Measurements from ENCODE around the gene TK1. TPM values are rescaled to one million over a fixed set of nuclear protein-coding genes. Genes with fewer than 3 reads are reported as not detected.
"Not testable (repeated sequence)": the region's sequence is repeated elsewhere in the genome, so short reads cannot be mapped to it uniquely, and the experiment has no call there.

TK1 gene
- total RNA-seq, 2 experiments from 2014 or later = 121 to 136 TPM

DNA sequence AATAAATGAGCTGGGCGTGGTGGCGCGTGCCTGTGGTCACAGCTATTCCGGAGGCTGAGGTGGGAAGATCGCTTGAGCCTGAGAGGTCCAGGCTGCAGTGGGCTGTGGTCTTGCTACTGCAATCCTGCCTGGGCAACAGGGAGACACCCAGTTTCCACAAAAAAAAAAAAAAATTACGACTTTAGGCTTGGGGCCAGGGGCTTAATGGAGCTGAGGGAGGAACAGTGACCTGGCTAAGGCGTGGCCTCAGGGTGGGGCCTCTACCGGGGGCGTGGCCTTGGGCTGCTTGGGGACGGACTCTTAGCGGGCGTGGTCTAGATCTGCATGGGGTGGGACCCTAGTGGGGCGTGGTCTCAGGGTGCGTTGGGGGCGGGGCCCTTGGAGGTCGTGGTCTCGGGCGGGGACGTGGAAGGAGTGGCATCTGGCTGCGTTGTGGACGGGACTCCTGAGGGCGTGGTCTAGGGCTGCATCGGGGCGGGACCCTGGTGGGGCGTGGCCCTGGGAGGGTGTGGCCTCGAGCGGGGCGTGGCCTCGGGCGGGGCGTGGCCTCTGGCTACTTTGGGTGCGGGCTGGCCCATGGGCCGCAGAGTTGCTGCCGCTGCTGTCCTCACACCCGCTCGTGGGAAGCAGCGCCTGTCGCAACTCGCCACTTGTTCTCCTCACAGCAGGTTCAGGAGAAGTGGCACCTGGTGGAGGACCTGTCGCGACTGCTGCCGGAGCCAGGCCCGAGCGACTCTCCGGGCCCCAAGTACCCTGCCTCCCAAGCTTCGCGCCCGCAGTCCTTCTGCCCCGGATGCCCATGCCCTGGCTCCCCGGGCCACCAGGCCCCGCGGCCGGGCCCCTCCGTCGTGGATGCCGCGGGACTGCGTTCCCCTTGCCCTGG lies 46.4 kb downstream of the TK1 start:
- Mint-ChIP-seq H3K4me1 (peaks cover 57% of the 10 kb centered on the region), H3K9me3 (no peaks in the 10 kb centered on the region), H3K36me3 (ENCODE audit: low read depth) (peaks cover 52% of the 10 kb centered on the region)

DNA sequence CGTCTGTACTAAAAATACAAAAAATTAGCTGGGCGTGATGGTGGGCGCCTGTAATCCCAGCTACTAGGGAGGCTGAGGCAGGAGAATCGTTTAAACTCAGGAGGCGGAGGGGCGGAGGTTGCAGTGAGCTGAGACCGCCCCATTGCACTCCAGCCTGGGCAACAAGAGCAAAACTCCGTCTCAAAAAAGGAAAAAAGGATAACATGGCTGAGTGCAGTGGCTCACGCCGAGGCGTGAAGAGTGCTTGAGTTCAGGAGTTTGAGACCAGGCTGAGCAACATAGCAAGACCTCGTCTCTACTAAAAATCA lies 47.0 kb downstream of the TK1 start:
- not testable (repeated sequence) for DNase-seq, H3K27me3 Mint-ChIP-seq, H3K9me3 Mint-ChIP-seq
- Mint-ChIP-seq H3K27ac (peak overlapping the region; percentile 83), H3K4me1 (peaks cover 63% of the 10 kb centered on the region), H3K36me3 (ENCODE audit: low read depth) (peaks cover 58% of the 10 kb centered on the region), H3K4me3 (peak overlapping the region; percentile 41)
- CTCF ChIA-PET = interaction anchor here (1.1 to 15.8 kb wide), 4 partner anchors 9 to 37 kb away, joined by 5 to 118 read pairs (median 47); partner anchors contain the start of gene TMC8
- POLR2A ChIA-PET = interaction anchor here (0.6 to 1.6 kb wide), 5 partner anchors 10 to 47 kb away, joined by 3 to 6 read pairs (median 4); partner anchors contain the start of genes AFMID, TK1 and TMC8

More for the DNA sequence above, 46.4 kb downstream of the TK1 start:
- DNase-seq = peak; percentile 98
- ChIA-PET CTCF (interaction anchor here (0.6 to 15.8 kb wide), 8 partner anchors 10 to 152 kb away, joined by 3 to 118 read pairs (median 4); partner anchors contain the start of gene TMC8), POLR2A (interaction anchor here (0.6 to 1.6 kb wide), 7 partner anchors 10 to 46 kb away, joined by 3 to 8 read pairs (median 4); partner anchors contain the start of genes AFMID, TK1 and TMC8)
- Mint-ChIP-seq H3K27ac (peak overlapping the region; percentile 83), H3K4me3 (peak overlapping the region; percentile 41), H3K27me3 (no peaks in the 10 kb centered on the region)

DNA sequence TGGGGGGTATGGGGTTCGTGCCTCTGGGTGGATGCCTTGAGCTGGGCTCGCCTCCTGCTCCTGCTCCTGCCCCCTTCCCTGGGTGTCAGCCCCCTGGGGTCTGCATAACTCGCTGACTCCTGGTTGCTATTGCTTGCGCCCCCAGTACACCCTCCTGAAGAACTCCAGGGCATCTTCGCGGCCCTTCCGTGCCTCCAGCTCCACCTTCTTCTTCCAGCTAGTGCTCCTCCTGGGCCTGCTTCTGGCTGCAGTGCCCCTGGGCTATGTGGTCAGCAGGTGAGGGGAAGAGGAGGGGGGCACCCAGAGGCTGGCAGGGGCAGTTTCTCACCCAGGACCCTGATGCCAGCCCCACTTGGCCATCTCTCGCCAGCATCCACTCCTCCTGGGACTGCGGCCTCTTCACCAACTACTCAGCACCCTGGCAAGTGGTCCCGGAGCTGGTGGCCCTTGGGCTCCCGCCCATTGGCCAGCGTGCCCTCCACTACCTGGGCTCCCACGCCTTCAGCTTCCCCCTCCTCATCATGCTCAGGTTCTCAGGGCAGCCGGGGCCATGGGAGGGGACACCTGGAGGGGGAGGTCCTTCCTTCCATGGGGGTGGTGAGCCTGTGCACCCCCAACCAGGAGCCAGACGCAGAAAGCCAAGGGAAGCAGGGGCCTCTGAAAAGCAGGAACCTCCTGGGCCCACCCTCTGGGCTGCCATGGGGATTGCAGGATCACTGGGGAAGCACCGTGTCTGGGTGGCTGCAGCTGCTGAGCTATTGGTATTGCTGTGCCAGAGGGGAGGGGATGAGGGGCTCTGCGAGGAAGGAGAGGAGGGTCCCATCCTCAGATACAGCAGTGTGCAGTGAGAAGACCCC lies 48.4 kb downstream of the TK1 start:
- Mint-ChIP-seq H3K4me1 (peaks cover 76% of the 10 kb centered on the region), H3K9me3 (no peaks in the 10 kb centered on the region), H3K27ac (peak overlapping the region; percentile 75), H3K36me3 (ENCODE audit: low read depth) (peaks cover 72% of the 10 kb centered on the region), H3K27me3 (no peaks in the 10 kb centered on the region), H3K4me3 (no peak overlapping the region)
- ChIA-PET CTCF (interaction anchor here (0.5 to 15.8 kb wide), 11 partner anchors 9 to 1467 kb away, joined by 3 to 118 read pairs (median 4); no protein-coding TSS in a partner anchor), POLR2A (interaction anchor here (1.3 to 1.6 kb wide), 2 partner anchors 11 to 13 kb away, joined by 4 read pairs; no protein-coding TSS in a partner anchor)
- DNase-seq = no peak

DNA sequence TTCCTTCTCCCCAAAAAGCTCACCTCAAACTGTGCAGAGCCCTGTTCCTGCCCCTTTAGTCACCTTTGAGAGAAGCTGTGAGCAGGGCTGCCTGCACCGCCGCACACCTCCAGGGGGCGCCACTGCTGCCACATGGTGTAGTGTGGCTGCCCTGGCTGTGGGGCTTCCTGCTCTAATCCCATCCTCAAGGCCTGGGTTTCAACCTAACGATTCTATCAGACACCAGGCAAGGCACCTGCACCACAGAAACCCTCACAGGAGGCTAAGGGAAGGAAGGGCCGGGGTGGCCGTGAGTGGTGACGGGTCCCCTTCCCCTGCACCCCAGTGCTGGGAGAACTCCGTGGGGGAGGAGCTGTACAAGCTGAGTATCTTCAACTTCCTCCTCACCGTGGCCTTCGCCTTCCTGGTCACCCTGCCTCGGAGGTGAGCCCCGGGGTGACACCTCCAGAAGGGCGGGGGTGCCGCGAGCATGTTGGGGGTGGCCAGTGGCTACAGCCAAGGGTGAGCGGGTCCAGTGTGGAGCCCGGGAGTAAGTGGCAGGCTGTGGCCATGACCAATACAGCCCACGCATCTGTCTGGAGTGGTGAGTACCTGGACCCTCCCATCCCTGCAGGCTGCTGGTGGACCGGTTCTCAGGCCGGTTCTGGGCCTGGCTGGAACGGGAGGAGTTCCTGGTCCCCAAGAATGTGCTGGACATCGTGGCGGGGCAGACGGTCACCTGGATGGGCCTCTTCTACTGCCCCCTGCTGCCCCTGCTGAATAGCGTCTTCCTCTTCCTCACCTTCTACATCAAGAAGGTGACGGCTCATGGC lies 49.3 kb downstream of the TK1 start:
- Mint-ChIP-seq H3K36me3 (ENCODE audit: low read depth) (peaks cover 74% of the 10 kb centered on the region), H3K27ac (peak overlapping the region; percentile 81), H3K9me3 (no peaks in the 10 kb centered on the region), H3K4me3 (peak overlapping the region; percentile 44), H3K27me3 (no peaks in the 10 kb centered on the region), H3K4me1 (peaks cover 80% of the 10 kb centered on the region)
- ChIA-PET POLR2A (interaction anchor here (0.6 to 1.6 kb wide), 3 partner anchors 10 to 54 kb away, joined by 3 to 4 read pairs (median 4); no protein-coding TSS in a partner anchor), CTCF (interaction anchor here (0.5 to 15.8 kb wide), 13 partner anchors 10 to 1466 kb away, joined by 3 to 118 read pairs (median 3); no protein-coding TSS in a partner anchor)
- DNase-seq = peak; percentile 61

DNA sequence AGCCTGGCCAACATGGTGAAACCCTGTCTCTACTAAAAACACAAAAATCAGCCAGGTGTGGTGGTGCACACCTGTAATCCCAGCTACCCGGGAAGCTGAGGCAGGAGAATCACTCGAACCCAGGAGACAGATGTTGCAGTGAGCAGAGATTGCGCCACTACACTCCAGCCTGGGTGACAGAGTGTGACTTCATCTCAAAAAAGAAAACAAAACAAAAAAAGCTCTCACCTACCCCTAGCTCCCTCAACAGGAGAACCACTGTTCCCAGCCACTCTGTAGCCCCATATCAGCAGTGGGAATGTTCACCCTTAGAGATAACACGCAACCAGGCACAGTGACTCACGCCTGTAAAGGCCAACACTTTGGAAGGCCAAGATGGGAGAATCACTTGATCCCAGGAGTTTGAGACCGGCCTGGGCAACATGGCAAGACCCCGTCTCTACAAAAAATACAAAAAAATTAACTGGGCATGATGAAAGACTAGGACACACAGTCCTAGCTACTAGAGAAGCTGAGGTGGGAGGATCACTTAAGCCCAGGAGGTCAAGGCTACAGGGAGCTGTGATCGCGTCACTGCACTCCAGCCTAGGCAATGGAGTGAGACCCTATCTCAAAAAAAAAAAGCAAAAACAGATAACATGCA lies 50.9 kb downstream of the TK1 start:
- DNase-seq = no peak
- ChIA-PET POLR2A (interaction anchor here (0.6 to 0.8 kb wide), 2 partner anchors 16 to 20 kb away, joined by 3 to 7 read pairs; no protein-coding TSS in a partner anchor), CTCF (interaction anchor here (1.5 to 15.8 kb wide), 6 partner anchors 13 to 50 kb away, joined by 5 to 118 read pairs (median 11); no protein-coding TSS in a partner anchor)
- Mint-ChIP-seq H3K27ac (peak overlapping the region; percentile 36), H3K27me3 (no peaks in the 10 kb centered on the region), H3K4me1 (peaks cover 71% of the 10 kb centered on the region), H3K9me3 (no peaks in the 10 kb centered on the region), H3K4me3 (peak overlapping the region; percentile 16), H3K36me3 (ENCODE audit: low read depth) (peaks cover 71% of the 10 kb centered on the region)

DNA sequence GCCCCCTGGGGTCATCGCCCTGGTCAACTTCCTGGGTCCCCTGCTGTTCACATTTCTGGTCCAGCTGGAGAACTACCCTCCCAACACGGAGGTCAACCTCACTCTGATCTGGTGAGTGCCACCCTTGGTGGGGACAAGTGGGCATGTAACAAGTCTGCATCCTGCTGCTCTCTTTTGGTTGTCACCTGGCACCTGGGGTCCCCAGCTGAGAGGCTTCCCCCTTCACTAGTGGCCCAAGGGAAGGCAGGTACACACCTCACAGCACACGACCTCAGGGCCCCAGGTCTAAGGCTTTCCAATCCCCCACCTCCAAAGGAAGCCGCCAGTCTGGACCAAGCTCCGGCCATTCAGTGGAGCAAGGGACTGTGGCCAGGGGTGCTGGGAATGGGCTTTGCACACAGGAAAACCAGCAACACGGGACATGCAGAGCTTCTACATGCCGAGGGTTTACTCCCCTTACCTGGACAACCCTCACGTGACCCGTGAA lies 51.9 kb downstream of the TK1 start:
- peaks cover 71% of the 10 kb centered on the region for H3K36me3 Mint-ChIP-seq (ENCODE audit: low read depth)
- H3K27ac Mint-ChIP-seq = no peak overlapping the region
- ChIA-PET POLR2A (no interaction called here), CTCF (interaction anchor here (0.9 to 15.8 kb wide), 12 partner anchors 7 to 122 kb away, joined by 3 to 118 read pairs (median 5); partner anchors contain the start of gene SYNGR2)
- DNase-seq = no peak
- peaks cover 68% of the 10 kb centered on the region for H3K4me1 Mint-ChIP-seq
- H3K9me3 Mint-ChIP-seq = no peaks in the 10 kb centered on the region
- no peak overlapping the region for H3K4me3 Mint-ChIP-seq
- H3K27me3 Mint-ChIP-seq = no peaks in the 10 kb centered on the region

DNA sequence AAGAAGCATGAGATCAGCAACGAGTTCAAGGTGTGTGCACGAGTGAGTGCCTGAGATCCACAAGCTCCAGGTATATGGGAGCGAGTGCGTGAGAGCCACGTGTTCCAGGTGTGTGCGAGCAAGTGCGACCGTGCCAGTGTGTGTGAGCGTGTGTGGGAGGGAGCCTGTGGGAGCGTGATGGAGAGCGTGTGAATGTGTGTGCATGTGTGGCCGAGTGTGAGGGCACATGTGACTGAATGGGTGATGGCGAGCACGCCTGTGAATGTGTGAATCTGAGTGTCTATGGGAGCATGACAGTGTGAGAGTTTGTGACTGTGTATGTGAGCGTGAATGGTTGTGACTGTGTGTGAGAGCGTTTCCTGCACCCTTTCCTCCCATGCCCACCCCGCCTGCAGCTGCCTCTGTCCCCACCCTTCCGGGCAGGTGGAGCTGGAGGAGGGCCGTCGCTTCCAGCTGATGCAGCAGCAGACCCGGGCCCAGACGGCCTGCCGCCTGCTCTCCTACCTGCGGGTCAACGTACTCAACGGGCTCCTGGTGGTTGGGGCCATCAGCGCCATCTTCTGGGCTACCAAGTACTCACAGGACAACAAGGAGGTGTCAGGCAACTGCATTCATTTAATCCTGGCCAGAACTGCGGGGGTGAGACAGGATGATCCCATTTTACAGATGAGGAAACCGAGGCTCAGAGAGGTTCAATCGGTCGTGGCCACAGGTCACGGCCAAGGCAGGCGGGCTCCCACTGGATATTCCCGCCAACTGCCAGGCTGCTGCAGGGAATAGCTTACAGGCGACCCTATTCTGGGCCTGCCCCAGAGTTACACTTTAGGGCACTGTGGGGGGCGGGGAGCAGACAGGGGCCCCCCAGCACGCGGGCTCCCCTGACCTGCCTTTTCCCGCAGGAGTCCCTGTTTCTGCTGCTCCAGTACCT lies 52.6 kb downstream of the TK1 start:
- H3K9me3 Mint-ChIP-seq = no peaks in the 10 kb centered on the region
- peak overlapping the region; percentile 78 for H3K4me3 Mint-ChIP-seq
- peak overlapping the region; percentile 85 for H3K27ac Mint-ChIP-seq
- DNase-seq = peak; percentile 90
- ChIA-PET POLR2A (interaction anchor here (1.2 kb wide), 1 partner anchor 13 kb away, joined by 4 read pairs; no protein-coding TSS in a partner anchor), CTCF (interaction anchor here (0.9 to 15.8 kb wide), 12 partner anchors 8 to 121 kb away, joined by 3 to 118 read pairs (median 5); partner anchors contain the start of gene SYNGR2)
- no peaks in the 10 kb centered on the region for H3K27me3 Mint-ChIP-seq
- H3K4me1 Mint-ChIP-seq = peaks cover 71% of the 10 kb centered on the region
- H3K36me3 Mint-ChIP-seq (ENCODE audit: low read depth) = peaks cover 67% of the 10 kb centered on the region

DNA sequence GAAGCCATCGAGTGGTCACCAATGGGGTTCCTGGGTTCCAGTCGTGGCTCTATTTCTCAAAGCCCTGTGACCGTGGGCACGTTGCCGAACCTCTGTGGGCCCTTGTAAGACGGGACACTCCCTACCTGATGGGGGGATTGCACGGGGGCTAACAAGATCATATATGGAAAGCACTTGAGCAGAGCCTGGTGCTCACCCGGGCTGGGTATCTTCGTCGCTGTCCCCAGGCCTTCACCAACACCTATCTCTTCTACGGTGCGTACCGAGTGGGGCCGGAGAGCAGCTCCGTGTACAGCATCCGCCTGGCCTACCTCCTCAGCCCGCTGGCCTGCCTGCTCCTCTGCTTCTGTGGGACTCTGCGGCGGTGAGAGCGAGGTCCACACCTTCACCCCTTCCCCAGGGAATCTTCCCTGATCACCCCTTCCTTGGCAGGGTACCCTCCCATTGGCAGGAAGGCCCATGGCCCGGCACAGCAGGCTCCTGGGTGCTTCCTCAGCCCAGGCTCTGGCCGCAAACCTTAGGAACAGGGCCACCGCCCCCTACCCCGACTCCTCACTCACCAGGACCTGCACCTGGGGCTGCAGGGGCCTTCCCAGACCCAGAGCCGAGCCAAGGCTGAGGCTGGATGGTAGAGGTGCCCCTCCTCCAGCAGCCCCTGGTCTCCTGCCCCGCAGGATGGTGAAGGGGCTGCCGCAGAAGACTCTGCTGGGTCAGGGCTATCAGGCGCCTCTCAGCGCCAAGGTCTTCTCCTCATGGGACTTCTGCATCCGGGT lies 53.5 kb downstream of the TK1 start:
- POLR2A ChIA-PET = interaction anchor here (1.2 kb wide), 1 partner anchor 12 kb away, joined by 4 read pairs; no protein-coding TSS in a partner anchor
- Mint-ChIP-seq H3K36me3 (ENCODE audit: low read depth) (peaks cover 61% of the 10 kb centered on the region), H3K4me1 (peaks cover 67% of the 10 kb centered on the region), H3K27me3 (no peaks in the 10 kb centered on the region), H3K4me3 (peak overlapping the region; percentile 78), H3K9me3 (no peaks in the 10 kb centered on the region), H3K27ac (peak overlapping the region; percentile 85)
- no peak for DNase-seq
- CTCF ChIA-PET = interaction anchor here (1.2 to 15.8 kb wide), 7 partner anchors 9 to 120 kb away, joined by 3 to 118 read pairs (median 5); no protein-coding TSS in a partner anchor

DNA sequence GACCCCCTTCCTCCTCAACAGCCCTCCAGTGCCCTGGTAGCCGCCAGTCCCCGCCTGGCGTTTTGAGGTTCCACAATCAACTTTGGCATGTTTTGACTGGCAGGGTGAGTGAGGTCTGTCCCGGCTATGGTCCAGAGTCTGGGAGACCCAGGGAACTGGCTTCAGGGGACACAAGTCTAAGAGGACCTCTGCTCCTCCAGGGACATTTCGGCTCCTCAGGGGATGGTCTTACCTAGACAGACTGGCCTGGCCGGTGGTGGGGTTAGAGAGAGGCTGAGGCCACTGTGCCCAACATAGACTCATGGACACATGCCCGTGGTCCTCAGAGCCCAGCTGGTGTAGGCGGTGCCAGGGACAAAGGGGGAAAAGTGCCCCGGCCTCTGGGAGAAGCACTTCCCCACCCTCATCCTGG lies 54.1 kb downstream of the TK1 start:
- ChIA-PET CTCF (interaction anchor here (7.9 to 15.8 kb wide), 2 partner anchors 9 to 22 kb away, joined by 89 to 118 read pairs; no protein-coding TSS in a partner anchor), POLR2A (interaction anchor here (1.2 kb wide), 1 partner anchor 11 kb away, joined by 4 read pairs; no protein-coding TSS in a partner anchor)
- H3K4me3 Mint-ChIP-seq = peak overlapping the region; percentile 78
- no peak for DNase-seq
- peaks cover 61% of the 10 kb centered on the region for H3K4me1 Mint-ChIP-seq
- peak overlapping the region; percentile 85 for H3K27ac Mint-ChIP-seq
- H3K36me3 Mint-ChIP-seq (ENCODE audit: low read depth) = peaks cover 62% of the 10 kb centered on the region
- H3K9me3 Mint-ChIP-seq = no peaks in the 10 kb centered on the region
- H3K27me3 Mint-ChIP-seq = no peaks in the 10 kb centered on the region

All from activated CD4-positive, alpha-beta T cell treated with anti-CD3 and anti-CD28 coated beads, Interleukin-2, amount 10 ng/mL, durations not matched to agents 7 days and 5 days (primary cell).